DOHH2 (cell line): ENCODE results near the gene CNTNAP5.

Source experiments
- H3F3A ChIP-seq: fragments of 200-600 bp; sonication (generic), shearing (Covaris generic); 2 replicates; pipeline ENCODE4 v1.6.0; 2016; ENCODE audit warnings: antibody characterized with exemption, mild to moderate bottlenecking; ENCODE audit not compliant: control insufficient read depth, insufficient read depth
- H3K27ac ChIP-seq: fragments of 200-600 bp; sonication (generic); 2 replicates; pipeline ENCODE4 v1.5.1; 2014; ENCODE audit warnings: low read depth, mild to moderate bottlenecking, low read length, moderate library complexity
- H3K27me3 ChIP-seq: fragments of 200-600 bp; sonication (generic); 2 replicates; pipeline ENCODE4 v1.6.1; 2014; ENCODE audit warnings: mild to moderate bottlenecking, low read length, mixed read lengths; ENCODE audit not compliant: control insufficient read depth
- H3K36me3 ChIP-seq: fragments of 200-600 bp; sonication (generic); 2 replicates; pipeline ENCODE4 v1.6.1; 2014; ENCODE audit warnings: mild to moderate bottlenecking, low read length, moderate library complexity, mixed read lengths; ENCODE audit not compliant: control insufficient read depth
- H3K4me1 ChIP-seq: fragments of 200-600 bp; sonication (generic); 2 replicates; pipeline ENCODE4 v1.6.1; 2014; ENCODE audit warnings: mild to moderate bottlenecking, low read length, mixed read lengths; ENCODE audit not compliant: control insufficient read depth
- H3K4me2 ChIP-seq: fragments of 200-600 bp; sonication (generic); 2 replicates; pipeline ENCODE4 v1.6.0; 2014; ENCODE audit warnings: mild to moderate bottlenecking, low read length, moderate library complexity
- H3K4me3 ChIP-seq: fragments of 200-600 bp; sonication (generic); 2 replicates; pipeline ENCODE4 v1.5.1; 2014; ENCODE audit warnings: mild to moderate bottlenecking, low read length, mixed read lengths
- H3K79me2 ChIP-seq: fragments of 200-600 bp; sonication (generic); 2 replicates; pipeline ENCODE4 v1.6.1; 2014; ENCODE audit warnings: mild to moderate bottlenecking, low read length, mixed read lengths; ENCODE audit not compliant: control insufficient read depth
- H3K9me2 ChIP-seq: fragments of 200-600 bp; sonication (generic); replicated peaks from 2 replicates; pipeline ENCODE4 v1.6.1; 2014; ENCODE audit warnings: mild to moderate bottlenecking, low read length, mixed read lengths; ENCODE audit not compliant: control insufficient read depth
- H3K9me3 ChIP-seq: fragments of 200-600 bp; sonication (generic); 2 replicates; pipeline ENCODE4 v1.6.1; 2014; ENCODE audit warnings: antibody characterized with exemption, low read length, mixed read lengths; ENCODE audit not compliant: control insufficient read depth, insufficient read depth
- H4K20me1 ChIP-seq: fragments of 200-600 bp; sonication (generic); 2 replicates; pipeline ENCODE4 v1.6.0; 2014; ENCODE audit warnings: low read depth, mild to moderate bottlenecking, antibody characterized with exemption, low read length, moderate library complexity; ENCODE audit not compliant: control insufficient read depth, insufficient read depth
- CTCF ChIP-seq: fragments of 200-600 bp; sonication (generic); IDR thresholded peaks from one replicate; pipeline ENCODE4 v1.5.1; 2014; ENCODE audit warnings: antibody characterized with exemption, mild to moderate bottlenecking, low read depth, low read length; ENCODE audit not compliant: poor library complexity, severe bottlenecking
- EZH2phosphoT487 ChIP-seq: fragments of 200-600 bp; sonication (generic); IDR thresholded peaks from 2 replicates; pipeline ENCODE4 v1.6.1; 2017; ENCODE audit warnings: borderline replicate concordance, mild to moderate bottlenecking, antibody characterized with exemption, low read length, moderate library complexity, mixed read lengths

CNTNAP5 gene

GRCh38 chr2:124623560-124623959, 598.5 kb downstream of the CNTNAP5 start:
- Histone ChIP-seq H3K9me2 (no peaks in the 10 kb centered on the region), H3K4me3 (no peak overlapping the region), H3K79me2 (no peaks in the 10 kb centered on the region), H3K4me1 (no peaks in the 10 kb centered on the region), H3K4me2 (no peak overlapping the region), H4K20me1 (no peaks in the 10 kb centered on the region), H3K27ac (no peak overlapping the region), H3K9me3 (no peaks in the 10 kb centered on the region), H3K27me3 (no peaks in the 10 kb centered on the region), H3F3A (no peaks in the 10 kb centered on the region), H3K36me3 (no peaks in the 10 kb centered on the region)
- TF ChIP-seq EZH2phosphoT487: no peak
- TF ChIP-seq CTCF: no peak

DNA sequence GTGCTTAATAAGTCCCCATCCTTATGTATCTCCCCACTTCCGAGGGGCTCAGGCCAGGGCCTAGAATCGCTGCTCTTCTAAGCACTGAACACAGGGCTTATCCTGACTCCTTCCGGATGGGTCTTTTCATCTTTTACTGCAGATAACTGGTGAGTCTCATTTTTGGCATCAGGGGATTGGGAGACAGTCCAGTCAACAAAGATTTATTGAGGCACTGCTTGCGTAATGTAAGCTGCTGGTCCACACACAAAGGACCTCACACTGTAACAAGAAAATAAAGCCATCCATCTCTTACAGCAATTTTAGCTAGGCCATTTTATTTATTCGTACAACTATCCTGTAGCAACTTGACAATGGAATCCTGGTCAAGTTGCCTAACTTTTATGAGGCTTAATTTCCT, 600.5 kb downstream of the CNTNAP5 start:
- H3K79me2 ChIP-seq: no peaks in the 10 kb centered on the region
- H3K4me1 ChIP-seq: no peaks in the 10 kb centered on the region

DNA sequence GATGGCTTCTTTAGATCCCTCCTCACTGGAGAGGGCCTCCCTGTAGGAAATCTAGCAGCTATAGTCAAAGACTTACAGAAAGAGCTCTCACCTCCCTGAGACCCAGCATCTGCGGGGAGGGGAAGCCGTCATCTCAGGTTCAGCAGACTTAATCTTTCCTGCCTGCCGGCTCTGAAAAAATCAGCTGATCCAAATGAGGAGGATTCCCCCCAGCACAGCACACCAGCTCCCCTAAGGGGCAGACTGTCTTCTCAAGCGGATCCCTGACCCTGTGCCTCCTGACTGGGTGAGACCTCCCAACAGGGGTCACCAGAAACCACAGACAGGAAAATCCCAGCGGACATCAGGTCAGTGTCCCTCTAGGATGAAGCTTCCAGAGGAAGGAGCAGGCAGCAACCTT, 601.9 kb downstream of the CNTNAP5 start:
- Histone ChIP-seq H3K9me2 (no peaks in the 10 kb centered on the region), H3K4me1 (no peaks in the 10 kb centered on the region), H3K9me3 (no peaks in the 10 kb centered on the region), H3K4me2 (no peak overlapping the region), H3K27ac (no peak overlapping the region), H3K36me3 (no peaks in the 10 kb centered on the region), H3F3A (no peaks in the 10 kb centered on the region), H3K79me2 (no peaks in the 10 kb centered on the region), H3K27me3 (no peaks in the 10 kb centered on the region), H3K4me3 (no peak overlapping the region), H4K20me1 (no peaks in the 10 kb centered on the region)
- TF ChIP-seq CTCF (no peak), EZH2phosphoT487 (no peak)

More for the DNA sequence above, 600.5 kb downstream of the CNTNAP5 start:
- H3K4me2 ChIP-seq: no peak overlapping the region
- no peaks in the 10 kb centered on the region for H3F3A ChIP-seq
- no peaks in the 10 kb centered on the region for H3K9me2 ChIP-seq
- no peak overlapping the region for H3K27ac ChIP-seq
- no peaks in the 10 kb centered on the region for H3K9me3 ChIP-seq
- no peaks in the 10 kb centered on the region for H4K20me1 ChIP-seq
- H3K27me3 ChIP-seq: no peaks in the 10 kb centered on the region
- no peak overlapping the region for H3K4me3 ChIP-seq
- TF ChIP-seq CTCF: no peak
- no peak for TF ChIP-seq EZH2phosphoT487
- no peaks in the 10 kb centered on the region for H3K36me3 ChIP-seq

DNA sequence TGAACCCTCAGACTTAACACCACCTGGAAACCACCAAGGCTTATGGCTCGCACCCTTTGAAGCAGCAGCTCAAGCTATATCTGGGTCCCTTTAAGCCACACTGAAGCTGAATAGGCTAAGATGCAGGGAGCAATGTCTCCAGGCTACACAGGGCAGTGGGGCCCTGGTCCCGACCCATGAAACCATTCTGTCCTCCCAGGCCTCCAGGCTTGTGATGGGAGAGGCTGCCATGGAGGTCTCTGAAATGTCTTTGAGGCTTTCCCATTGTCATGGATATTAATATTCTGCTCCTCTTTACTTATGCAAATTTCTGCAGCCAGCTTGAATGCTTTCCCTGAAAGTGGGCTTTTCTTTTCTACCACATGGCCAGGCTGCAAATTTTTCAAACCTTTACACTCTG, 608.7 kb downstream of the CNTNAP5 start:
- Histone ChIP-seq H3K4me3 (no peak overlapping the region), H4K20me1 (no peaks in the 10 kb centered on the region), H3K79me2 (no peaks in the 10 kb centered on the region), H3F3A (no peaks in the 10 kb centered on the region), H3K9me3 (no peaks in the 10 kb centered on the region), H3K4me2 (no peak overlapping the region), H3K27ac (no peak overlapping the region), H3K36me3 (no peaks in the 10 kb centered on the region), H3K9me2 (no peaks in the 10 kb centered on the region), H3K4me1 (no peaks in the 10 kb centered on the region), H3K27me3 (no peaks in the 10 kb centered on the region)
- no peak for TF ChIP-seq CTCF
- TF ChIP-seq EZH2phosphoT487: no peak
